Measurements from ENCODE around the gene SCAPER. TPM values are rescaled to one million over a fixed set of nuclear protein-coding genes. Genes with fewer than 3 reads are reported as not detected.

SCAPER gene
- total and polyA plus RNA-seq, 4 donors = 3.3 to 18.0 (median 9.9) TPM

GRCh38 chr15:76803049-76803571 is 102.0 kb downstream of the SCAPER start (continued):
- TF ChIP-seq HNF4A (conservative IDR thresholded peaks at IDR 0.05) = no peak

DNA sequence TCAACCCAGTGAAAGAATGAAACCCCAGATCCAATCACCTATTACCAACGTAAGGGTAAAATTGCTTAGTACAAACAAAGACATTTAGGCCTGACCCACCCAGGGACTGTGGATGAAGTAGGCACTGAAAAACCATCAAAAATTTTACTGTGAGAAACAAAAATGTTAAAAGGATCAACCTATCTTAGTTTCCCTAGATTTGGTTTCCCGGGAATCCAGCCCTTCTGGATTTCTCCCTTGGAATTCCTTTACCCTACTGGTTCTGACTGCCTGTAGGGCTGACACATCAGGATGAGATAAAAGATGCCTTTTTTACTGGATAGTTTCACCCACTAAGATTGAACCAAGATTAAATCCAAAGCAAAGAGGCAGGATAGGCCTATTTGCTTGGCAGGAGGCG is 102.7 kb downstream of the SCAPER start:
- no peak overlapping the region for H3K27ac ChIP-seq (ENCODE audit: low read depth in 1 of 2, low read length in 2 of 2)
- no peaks in the 10 kb centered on the region for H3K9me3 ChIP-seq (ENCODE audit: control insufficient read depth in 4 of 4, low read length in 3 of 4)
- H3K9ac ChIP-seq (ENCODE audit: low read depth in 1 of 2, low read length in 2 of 2) = no peak overlapping the region
- no peaks in the 10 kb centered on the region for H3K27me3 ChIP-seq (ENCODE audit: control insufficient read depth in 4 of 4, insufficient read depth in 4 of 4, low read length in 3 of 4)
- TF ChIP-seq GABPA (IDR thresholded peaks at IDR 0.05 in 1 of 2, conservative IDR thresholded peaks at IDR 0.05 in 1 of 2) (no peak), YY1 (IDR thresholded peaks at IDR 0.05) (no peak), SP1 (IDR thresholded peaks at IDR 0.05) (no peak), EGR1 (IDR thresholded peaks at IDR 0.05; ENCODE audit: low read depth in 2 of 2) (no peak), FOXA2 (IDR thresholded peaks at IDR 0.05) (no peak), NR2F2 (IDR thresholded peaks at IDR 0.05) (no peak), ZBTB33 (IDR thresholded peaks at IDR 0.05) (no peak), HNF4G (IDR thresholded peaks at IDR 0.05) (no peak), JUND (IDR thresholded peaks at IDR 0.05) (no peak), HNF4A (conservative IDR thresholded peaks at IDR 0.05) (no peak), FOXA1 (IDR thresholded peaks at IDR 0.05) (no peak), REST (IDR thresholded peaks at IDR 0.05) (no peak)
- TF ChIP-seq, protein P1, sequence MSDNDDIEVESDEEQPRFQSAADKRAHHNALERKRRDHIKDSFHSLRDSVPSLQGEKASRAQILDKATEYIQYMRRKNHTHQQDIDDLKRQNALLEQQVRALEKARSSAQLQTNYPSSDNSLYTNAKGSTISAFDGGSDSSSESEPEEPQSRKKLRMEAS (IDR thresholded peaks at IDR 0.05) = no peak
- TF ChIP-seq, protein P2, sequence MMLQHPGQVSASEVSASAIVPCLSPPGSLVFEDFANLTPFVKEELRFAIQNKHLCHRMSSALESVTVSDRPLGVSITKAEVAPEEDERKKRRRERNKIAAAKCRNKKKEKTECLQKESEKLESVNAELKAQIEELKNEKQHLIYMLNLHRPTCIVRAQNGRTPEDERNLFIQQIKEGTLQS (IDR thresholded peaks at IDR 0.05) = no peak
- TF ChIP-seq, protein P3, sequence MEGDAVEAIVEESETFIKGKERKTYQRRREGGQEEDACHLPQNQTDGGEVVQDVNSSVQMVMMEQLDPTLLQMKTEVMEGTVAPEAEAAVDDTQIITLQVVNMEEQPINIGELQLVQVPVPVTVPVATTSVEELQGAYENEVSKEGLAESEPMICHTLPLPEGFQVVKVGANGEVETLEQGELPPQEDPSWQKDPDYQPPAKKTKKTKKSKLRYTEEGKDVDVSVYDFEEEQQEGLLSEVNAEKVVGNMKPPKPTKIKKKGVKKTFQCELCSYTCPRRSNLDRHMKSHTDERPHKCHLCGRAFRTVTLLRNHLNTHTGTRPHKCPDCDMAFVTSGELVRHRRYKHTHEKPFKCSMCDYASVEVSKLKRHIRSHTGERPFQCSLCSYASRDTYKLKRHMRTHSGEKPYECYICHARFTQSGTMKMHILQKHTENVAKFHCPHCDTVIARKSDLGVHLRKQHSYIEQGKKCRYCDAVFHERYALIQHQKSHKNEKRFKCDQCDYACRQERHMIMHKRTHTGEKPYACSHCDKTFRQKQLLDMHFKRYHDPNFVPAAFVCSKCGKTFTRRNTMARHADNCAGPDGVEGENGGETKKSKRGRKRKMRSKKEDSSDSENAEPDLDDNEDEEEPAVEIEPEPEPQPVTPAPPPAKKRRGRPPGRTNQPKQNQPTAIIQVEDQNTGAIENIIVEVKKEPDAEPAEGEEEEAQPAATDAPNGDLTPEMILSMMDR (IDR thresholded peaks at IDR 0.05; ENCODE audit: low read depth, low read length, missing input control) = no peak
- peaks cover 0 to 18% (median 9%) of the 10 kb centered on the region in 4 donors for H3K36me3 ChIP-seq (ENCODE audit: control insufficient read depth in 4 of 4, insufficient read depth in 3 of 4, low read depth in 1 of 4, low read length in 3 of 4)
- H3K4me3 ChIP-seq (ENCODE audit: low read depth in 1 of 3, low read length in 3 of 3) = no peak overlapping the region
- 98% methylated on average over 3 of the region's 3 CpGs for WGBS
- DNase-seq (ENCODE audit: low spot score) = no peak
- H3K4me1 ChIP-seq (ENCODE audit: control insufficient read depth in 4 of 4, insufficient read depth in 4 of 4, low read length in 3 of 4) = no peaks in the 10 kb centered on the region
